ENCODE measurements around the gene HNF4A.

Gene HNF4A

GRCh38 chr20:44435630-44436335, 80.3 kb downstream of the HNF4A start:
- H3K9me3 ChIP-seq (ENCODE audit: severe bottlenecking) = no peaks in the 10 kb centered on the region
- no peak overlapping the region for H3K27ac ChIP-seq
- no peaks in the 10 kb centered on the region for H3K36me3 ChIP-seq
- H3K4me3 ChIP-seq (ENCODE audit: low read depth, low read length) = no peak overlapping the region
- no peak for TF ChIP-seq CTCF (IDR thresholded peaks at IDR 0.05; ENCODE audit: low read depth, low read length)
- no peak for DNase-seq
- H3K27me3 ChIP-seq (ENCODE audit: insufficient read depth, low read depth, severe bottlenecking) = no peaks in the 10 kb centered on the region

- DNase-seq = no peak
- H3K36me3 ChIP-seq = no peaks in the 10 kb centered on the region
- H3K27me3 ChIP-seq (ENCODE audit: insufficient read depth, low read depth, severe bottlenecking) = no peaks in the 10 kb centered on the region
- H3K27ac ChIP-seq = no peak overlapping the region
- no peak for TF ChIP-seq CTCF (IDR thresholded peaks at IDR 0.05; ENCODE audit: low read depth, low read length)
- no peaks in the 10 kb centered on the region for H3K9me3 ChIP-seq (ENCODE audit: severe bottlenecking)
- H3K4me3 ChIP-seq (ENCODE audit: low read depth, low read length) = no peak overlapping the region
Observed at GRCh38 chr20:44436393-44436792, 80.9 kb downstream of the HNF4A start.

- H3K36me3 ChIP-seq = no peaks in the 10 kb centered on the region
- H3K27me3 ChIP-seq (ENCODE audit: insufficient read depth, low read depth, severe bottlenecking) = no peaks in the 10 kb centered on the region
- no peak overlapping the region for H3K27ac ChIP-seq
- no peak overlapping the region for H3K4me3 ChIP-seq (ENCODE audit: low read depth, low read length)
- H3K9me3 ChIP-seq (ENCODE audit: severe bottlenecking) = no peaks in the 10 kb centered on the region
- TF ChIP-seq CTCF (IDR thresholded peaks at IDR 0.05; ENCODE audit: low read depth, low read length) = no peak
- DNase-seq = no peak
Observed at GRCh38 chr20:44437497-44437896, 82.0 kb downstream of the HNF4A start.

GRCh38 chr20:44438782-44439181, 83.3 kb downstream of the HNF4A start:
- Histone ChIP-seq H3K9me3 (ENCODE audit: severe bottlenecking) (no peaks in the 10 kb centered on the region), H3K4me3 (ENCODE audit: low read depth, low read length) (no peak overlapping the region), H3K36me3 (no peaks in the 10 kb centered on the region), H3K27ac (no peak overlapping the region), H3K27me3 (ENCODE audit: insufficient read depth, low read depth, severe bottlenecking) (no peaks in the 10 kb centered on the region)
- TF ChIP-seq CTCF (IDR thresholded peaks at IDR 0.05; ENCODE audit: low read depth, low read length) = no peak
- no peak for DNase-seq

GRCh38 chr20:44439318-44439717, 83.8 kb downstream of the HNF4A start:
- Histone ChIP-seq H3K27me3 (ENCODE audit: insufficient read depth, low read depth, severe bottlenecking) (no peaks in the 10 kb centered on the region), H3K9me3 (ENCODE audit: severe bottlenecking) (no peaks in the 10 kb centered on the region), H3K27ac (no peak overlapping the region), H3K4me3 (ENCODE audit: low read depth, low read length) (no peak overlapping the region), H3K36me3 (no peaks in the 10 kb centered on the region)
- TF ChIP-seq CTCF (IDR thresholded peaks at IDR 0.05; ENCODE audit: low read depth, low read length) = no peak
- DNase-seq = no peak

Measured in WERI-Rb-1 (cell line).